Omental fat pad (tissue), 4 donors: ENCODE results near the gene RNF123. TPM values are rescaled to one million over a fixed set of nuclear protein-coding genes. Genes with fewer than 3 reads are reported as not detected.

Experiments
- ATAC-seq: fragments of 150-250 bp; one replicate; pipeline ENCODE4 v1.9.1; 2016; ENCODE audit warnings: mild to moderate bottlenecking, moderate library complexity; ENCODE audit not compliant: low FRiP score
- DNase-seq: peaks from one replicate; pipeline ENCODE4 v3.0.0-alpha.2; 2019; ENCODE audit warnings: low spot score
- total RNA-seq, 4 donors: library from RNA; depleted of rRNA; stranded (reverse); fragments of >200 nt; gene quantifications; one replicate each; pipeline ENCODE4 v1.1.0, GENCODE V29; 2016
- TF ChIP-seq, protein P1 (sequence below), 3 donors: fragments of 450-650 bp; IDR thresholded peaks; one replicate each; pipeline ENCODE4 v1.5.1; 2016 to 2017; ENCODE audit warnings: antibody characterized with exemption in 3 of 3, mild to moderate bottlenecking in 3 of 3, moderate library complexity in 2 of 3

The RNF123 gene
- total RNA-seq, 4 donors from 2014 or later: 22.2 to 28.7 (median 26.7) TPM

DNA sequence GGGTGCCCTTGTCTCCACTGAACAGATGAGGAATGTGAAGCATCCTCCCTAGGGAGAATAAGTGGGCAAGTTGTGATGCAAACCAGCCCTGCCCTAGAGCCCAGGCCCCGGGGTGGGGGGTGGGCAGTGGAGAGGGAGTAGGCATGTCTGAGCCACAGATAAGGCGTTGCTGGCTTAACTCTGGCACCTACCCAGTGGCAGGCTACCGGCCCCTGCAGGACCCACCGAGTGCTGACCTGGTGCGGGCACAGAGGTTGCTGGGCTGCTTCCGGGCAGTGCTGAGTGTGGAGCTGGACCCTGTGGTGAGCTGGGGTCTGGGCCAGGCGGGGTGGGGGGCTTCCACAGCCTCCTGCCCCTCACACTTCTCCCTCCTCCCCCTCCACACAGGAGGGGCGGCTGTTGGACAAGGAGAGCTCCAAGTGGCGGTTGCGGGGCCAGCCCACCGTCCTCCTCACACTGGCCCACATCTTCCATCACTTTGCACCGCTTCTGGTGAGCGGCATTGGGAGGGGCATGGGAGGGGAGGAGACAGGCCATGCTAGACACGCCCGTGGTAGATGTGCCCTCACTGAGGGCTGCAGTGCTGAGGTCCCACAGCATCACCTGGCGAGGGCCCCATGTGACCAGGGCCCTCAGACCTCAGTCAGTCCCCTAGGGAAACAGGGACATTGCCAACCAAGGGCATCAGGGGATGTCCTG is 10.1 kb downstream of the RNF123 start:
- TF ChIP-seq, protein P1, sequence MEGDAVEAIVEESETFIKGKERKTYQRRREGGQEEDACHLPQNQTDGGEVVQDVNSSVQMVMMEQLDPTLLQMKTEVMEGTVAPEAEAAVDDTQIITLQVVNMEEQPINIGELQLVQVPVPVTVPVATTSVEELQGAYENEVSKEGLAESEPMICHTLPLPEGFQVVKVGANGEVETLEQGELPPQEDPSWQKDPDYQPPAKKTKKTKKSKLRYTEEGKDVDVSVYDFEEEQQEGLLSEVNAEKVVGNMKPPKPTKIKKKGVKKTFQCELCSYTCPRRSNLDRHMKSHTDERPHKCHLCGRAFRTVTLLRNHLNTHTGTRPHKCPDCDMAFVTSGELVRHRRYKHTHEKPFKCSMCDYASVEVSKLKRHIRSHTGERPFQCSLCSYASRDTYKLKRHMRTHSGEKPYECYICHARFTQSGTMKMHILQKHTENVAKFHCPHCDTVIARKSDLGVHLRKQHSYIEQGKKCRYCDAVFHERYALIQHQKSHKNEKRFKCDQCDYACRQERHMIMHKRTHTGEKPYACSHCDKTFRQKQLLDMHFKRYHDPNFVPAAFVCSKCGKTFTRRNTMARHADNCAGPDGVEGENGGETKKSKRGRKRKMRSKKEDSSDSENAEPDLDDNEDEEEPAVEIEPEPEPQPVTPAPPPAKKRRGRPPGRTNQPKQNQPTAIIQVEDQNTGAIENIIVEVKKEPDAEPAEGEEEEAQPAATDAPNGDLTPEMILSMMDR (IDR thresholded peaks at IDR 0.05): no peak
- ATAC-seq (no peak), DNase-seq (no peak)

- ATAC-seq: no peak
- DNase-seq: no peak
- TF ChIP-seq, protein P1 (IDR thresholded peaks at IDR 0.05): no peak
Observed at GRCh38 chr3:49700014-49700413, 10.7 kb downstream of the RNF123 start.

DNA sequence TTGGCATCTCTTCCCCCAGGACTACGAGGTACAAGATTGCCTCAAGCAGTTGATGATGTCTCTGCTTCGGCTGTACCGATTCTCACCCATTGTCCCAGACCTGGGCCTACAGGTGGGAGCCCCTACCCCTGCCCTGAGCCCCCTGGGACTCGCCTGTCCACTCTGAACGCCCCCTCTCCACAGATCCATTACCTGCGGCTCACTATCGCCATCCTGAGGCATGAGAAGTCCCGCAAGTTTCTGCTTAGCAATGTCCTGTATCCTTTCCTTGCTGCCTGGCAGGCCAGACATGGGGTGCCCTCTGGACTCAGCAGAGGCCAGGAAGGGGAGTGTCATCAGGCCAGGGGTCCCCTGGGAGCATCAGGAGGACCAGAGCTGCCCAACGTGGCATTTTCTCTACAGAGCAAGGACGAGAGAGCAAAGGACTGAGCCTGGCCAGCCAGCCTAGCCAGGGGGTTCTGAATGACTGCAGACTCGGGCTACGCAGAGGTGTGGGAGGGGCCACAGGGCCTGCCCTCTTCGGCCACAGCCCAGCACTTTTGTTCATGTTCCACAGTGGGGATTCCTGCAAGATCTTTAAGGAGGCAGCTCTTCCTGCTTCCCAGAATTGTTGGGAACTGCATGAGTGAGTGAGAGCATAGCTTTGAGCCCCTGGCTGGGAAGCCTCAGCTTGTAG is 11.2 kb downstream of the RNF123 start:
- ATAC-seq: no peak
- TF ChIP-seq, protein P1 (IDR thresholded peaks at IDR 0.05): no peak
- DNase-seq: no peak

DNA sequence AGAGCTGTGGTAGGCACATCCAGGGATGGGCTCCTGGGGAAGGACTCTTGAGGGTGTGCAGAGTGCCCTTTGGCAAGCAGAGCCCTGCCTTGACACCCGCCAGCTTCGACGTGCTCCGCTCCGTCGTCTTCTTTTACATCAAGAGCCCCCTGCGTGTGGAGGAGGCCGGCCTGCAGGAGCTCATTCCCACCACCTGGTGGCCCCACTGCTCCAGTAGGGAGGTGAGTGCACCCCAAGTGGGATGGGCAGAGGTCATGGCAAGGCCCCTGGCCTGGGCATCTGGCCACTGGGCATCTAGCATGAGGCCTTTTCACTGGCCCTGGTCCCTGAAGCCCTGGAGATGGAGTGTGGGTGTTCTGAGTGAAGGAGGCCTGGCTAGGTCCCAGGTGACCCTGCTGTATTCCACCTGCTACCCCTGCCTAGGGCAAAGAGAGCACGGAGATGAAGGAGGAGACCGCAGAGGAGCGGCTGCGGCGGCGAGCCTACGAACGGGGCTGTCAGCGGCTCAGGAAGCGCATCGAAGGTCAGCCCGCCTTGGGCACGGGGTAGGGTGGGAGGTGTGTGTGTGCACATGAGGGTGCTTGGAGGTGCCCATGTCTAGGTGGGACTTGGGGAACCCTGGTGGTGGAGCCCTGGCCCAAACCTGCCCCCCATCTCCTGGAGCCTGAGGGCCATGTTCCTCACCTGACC is 12.2 kb downstream of the RNF123 start:
- DNase-seq (no peak), ATAC-seq (no peak)
- TF ChIP-seq, protein P1 (IDR thresholded peaks at IDR 0.05): no peak

DNA sequence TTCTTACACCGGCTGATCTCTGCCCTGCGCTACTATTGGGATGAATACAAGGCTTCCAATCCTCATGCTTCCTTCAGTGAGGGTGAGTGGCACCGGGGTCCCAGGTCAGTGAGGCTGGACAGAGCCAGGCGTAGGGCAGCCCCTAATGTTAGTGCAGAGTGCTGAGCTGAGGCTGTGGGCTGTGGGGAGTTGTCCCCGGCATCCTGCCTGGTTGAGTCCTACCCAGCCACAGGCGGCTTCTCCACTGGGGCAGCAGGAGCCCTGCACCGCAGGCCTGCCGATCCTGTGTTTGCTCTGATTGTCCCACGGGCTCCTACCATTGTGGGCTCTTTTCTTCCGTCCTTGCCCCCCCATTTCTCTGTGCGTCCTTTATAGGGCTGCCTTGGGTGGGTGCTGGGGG is 13.3 kb downstream of the RNF123 start:
- DNase-seq (no peak), ATAC-seq (no peak)
- TF ChIP-seq, protein P1 (IDR thresholded peaks at IDR 0.05): no peak

DNA sequence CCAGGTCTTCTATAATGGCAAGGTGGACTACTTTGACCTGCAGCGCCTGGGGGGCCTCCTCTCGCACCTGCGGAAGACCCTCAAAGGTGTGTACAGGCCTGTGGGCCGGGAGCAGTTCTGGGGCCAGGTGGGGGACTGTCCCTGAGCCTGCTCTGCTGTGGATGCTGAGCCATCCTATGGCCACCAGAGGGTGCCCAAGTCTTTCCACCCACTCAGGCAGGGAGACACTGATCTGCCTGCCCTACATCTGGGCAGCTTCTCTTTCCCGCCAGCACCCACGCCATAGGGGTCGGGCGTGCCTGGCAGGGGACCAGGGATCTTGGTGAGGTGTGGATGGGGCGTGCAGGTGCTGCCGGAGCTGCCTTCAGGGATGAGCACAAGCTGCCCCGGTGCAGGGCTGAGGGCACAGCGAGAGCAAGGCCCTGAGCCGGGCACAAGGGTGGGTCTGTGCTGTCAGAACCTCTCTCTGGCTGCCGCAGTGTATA is 14.1 kb downstream of the RNF123 start:
- peak; percentile 59 for ATAC-seq
- TF ChIP-seq, protein P1 (IDR thresholded peaks at IDR 0.05): no peak
- no peak for DNase-seq
